HepG2 (cell line): Measurements from ENCODE around the gene USP7. TPM values are rescaled to one million over a fixed set of nuclear protein-coding genes. Genes with fewer than 3 reads are reported as not detected.

Experiments used
- ATAC-seq: fragments of 200-7000 bp; cut with Tn5 transposase; 3 replicates; pipeline ENCODE4 v1.9.1; 2020; ENCODE audit warnings: mild to moderate bottlenecking, moderate library complexity
- BruUV-seq: library from RNA; stranded (reverse); fragments of 400-500 nt; replicated peaks from 2 replicates; lab custom pipeline; 2021; lab: Mats Ljungman, UMichigan
- CTCF ChIA-PET: fragments of 300-600 bp; formaldehyde crosslinking; extraction: SDS; loops from one replicate; lab custom pipeline; 2021; ENCODE audit warnings: low total read pairs, inconsistent platforms, low intra/inter-chr PET ratio; lab: Yijun Ruan, JAX
- POLR2A ChIA-PET: fragments of 350-600 bp; sonication (Branson Sonifier 250); formaldehyde crosslinking; loops from one replicate; lab custom pipeline; 2020; ENCODE audit warnings: antibody characterized with exemption, inconsistent platforms; lab: Yijun Ruan, JAX
- DNase-seq: peaks from one replicate; pipeline ENCODE4 v3.0.0-alpha.2; 2015; ENCODE audit warnings: low spot score
- FAIRE-seq: peaks from 3 replicates; lab custom pipeline; 2011; peaks lifted over from hg19 to GRCh38; lab: Jason Lieb, UNC
- H2AFZ ChIP-seq: one replicate; pipeline ENCODE4 v1.6.1; 2011; ENCODE audit warnings: low read length, inconsistent platforms
- H3K27ac ChIP-seq: fragments of 300-600 bp; 3 replicates; pipeline ENCODE4 v1.8.0; 2011; ENCODE audit warnings: mixed run types, mild to moderate bottlenecking, mixed read lengths, low read length, inconsistent platforms; ENCODE audit not compliant: insufficient read depth; ENCODE audit errors: extremely low read length
- H3K27me3 ChIP-seq, 2 experiments: fragments of 200-600 bp in 1 of 2; 2 replicates in 1 of 2; 3 replicates in 1 of 2; pipeline versions ENCODE4 v1.6.0 to v1.8.0; 2011; ENCODE audit warnings: low read length in 2 of 2, mild to moderate bottlenecking in 2 of 2, moderate library complexity in 2 of 2, inconsistent platforms in 1 of 2; ENCODE audit not compliant: insufficient read depth in 2 of 2, control insufficient read depth in 1 of 2
- H3K36me3 ChIP-seq, 2 experiments: fragments of 200-600 bp in 1 of 2; replicated peaks in 1 of 2; 2 replicates in 1 of 2; 3 replicates in 1 of 2; pipeline versions ENCODE4 v1.5.1 to v1.8.0; 2011; ENCODE audit warnings: low read length in 2 of 2, inconsistent platforms in 1 of 2; ENCODE audit not compliant: insufficient read depth in 2 of 2, control insufficient read depth in 1 of 2
- H3K4me1 ChIP-seq: 2 replicates; pipeline ENCODE4 v1.5.1; 2012; ENCODE audit warnings: low read length, inconsistent platforms; ENCODE audit not compliant: insufficient read depth
- H3K4me2 ChIP-seq: 2 replicates; pipeline ENCODE4 v1.6.0; 2011; ENCODE audit warnings: low read depth, low read length, inconsistent platforms
- H3K4me3 ChIP-seq, 3 experiments: fragments of 200-600 bp in 1 of 3; sonication (generic), shearing (Covaris generic) in 1 of 3; replicated peaks in 1 of 3; 2 replicates each; pipeline ENCODE4 v1.5.1; 2011 to 2016; ENCODE audit warnings: low read length in 3 of 3, inconsistent platforms in 2 of 3, low read depth in 2 of 3, mild to moderate bottlenecking in 2 of 3, control low read depth in 1 of 3, mixed read lengths in 1 of 3; ENCODE audit not compliant: insufficient read depth in 1 of 3
- H3K79me2 ChIP-seq: one replicate; pipeline ENCODE4 v1.6.1; 2011; ENCODE audit warnings: low read length, inconsistent platforms; ENCODE audit not compliant: insufficient read depth
- H3K9ac ChIP-seq: 2 replicates; pipeline ENCODE4 v1.6.0; 2011; ENCODE audit warnings: mild to moderate bottlenecking, low read depth, low read length, inconsistent platforms; ENCODE audit not compliant: insufficient read depth
- H3K9me3 ChIP-seq: 2 replicates; pipeline ENCODE4 v1.5.1; 2012; ENCODE audit warnings: mild to moderate bottlenecking, low read length
- H4K20me1 ChIP-seq: 2 replicates; pipeline ENCODE4 v1.6.0; 2011; ENCODE audit warnings: inconsistent platforms, mild to moderate bottlenecking, low read length, moderate library complexity; ENCODE audit not compliant: insufficient read depth
- FOXO1 ChIP-seq: sonication (generic); formaldehyde crosslinking; IDR thresholded peaks from 2 replicates; pipeline ENCODE4 v1.4.0; 2020; ENCODE audit warnings: missing genetic modification reagents
- HDAC1 ChIP-seq: sonication (generic); formaldehyde crosslinking; IDR thresholded peaks from 2 replicates; pipeline ENCODE4 v1.5.1; 2020; ENCODE audit warnings: mild to moderate bottlenecking, missing genetic modification reagents
- JUNB ChIP-seq: sonication (generic); formaldehyde crosslinking; IDR thresholded peaks from 2 replicates; pipeline ENCODE4 v1.8.0; 2022; ENCODE audit warnings: missing genetic modification reagents, mild to moderate bottlenecking, borderline replicate concordance
- KMT2A ChIP-seq: sonication (generic); formaldehyde crosslinking; IDR thresholded peaks from 2 replicates; pipeline ENCODE4 v1.4.0; 2020; ENCODE audit warnings: missing genetic modification reagents
- MAFF ChIP-seq: IDR thresholded peaks from 2 replicates; pipeline ENCODE4 v1.6.1; 2011; ENCODE audit warnings: low read depth, low read length, improper control_type of control experiment
- NFYB ChIP-seq: sonication (generic); formaldehyde crosslinking; IDR thresholded peaks from 2 replicates; pipeline ENCODE4 v1.4.0; 2020; ENCODE audit warnings: missing genetic modification reagents
- REPIN1 ChIP-seq: sonication (generic); formaldehyde crosslinking; IDR thresholded peaks from 2 replicates; pipeline ENCODE4 v1.8.0; 2022; ENCODE audit warnings: missing genetic modification reagents, low read depth, mild to moderate bottlenecking, borderline replicate concordance
- ZNF281 ChIP-seq: sonication (generic); formaldehyde crosslinking; IDR thresholded peaks from 2 replicates; pipeline ENCODE4 v1.4.0; 2020; ENCODE audit warnings: missing genetic modification reagents, borderline replicate concordance
- ZNF329 ChIP-seq: sonication (generic); formaldehyde crosslinking; IDR thresholded peaks from 2 replicates; pipeline ENCODE4 v1.9.0; 2021; ENCODE audit warnings: low read depth, mild to moderate bottlenecking, missing genetic modification reagents
- ZNF44 ChIP-seq: sonication (generic); formaldehyde crosslinking; IDR thresholded peaks from 2 replicates; pipeline ENCODE4 v1.5.1; 2020; ENCODE audit warnings: mild to moderate bottlenecking, missing genetic modification reagents
- ZNF746 ChIP-seq: sonication (generic); formaldehyde crosslinking; IDR thresholded peaks from 2 replicates; pipeline ENCODE4 v1.8.0; 2022; ENCODE audit warnings: mild to moderate bottlenecking, missing genetic modification reagents
- ZNF784 ChIP-seq: sonication (generic); formaldehyde crosslinking; IDR thresholded peaks from 2 replicates; pipeline ENCODE4 v1.5.1; 2020; ENCODE audit warnings: missing genetic modification reagents, mild to moderate bottlenecking, borderline replicate concordance
- WGBS: methylation state at CpG from one replicate; pipeline ENCODE4 v1.1.6; 2017; ENCODE audit warnings: low lambda C conversion rate; 5-methylcytosine and 5-hydroxymethylcytosine counted together
- in situ Hi-C: cut with HindIII; loops from 2 replicates; pipeline ENCODE4 v1.10.0; 2017; ENCODE audit warnings: low pct_unique_long_range_greater_than_20kb; ENCODE audit not compliant: extremely low pct_ligation_motif_present
- intact Hi-C: fragments of 100-400 bp; cut with micrococcal nuclease; formaldehyde crosslinking; loops from one replicate; pipeline ENCODE4 v1.10.0; 2022; ENCODE audit not compliant: unreplicated experiment
- polyA plus RNA-seq, 8 experiments: library from polyadenylated mRNA; depleted of rRNA in 3 of 8; stranded (reverse) in 7 of 8; unstranded in 1 of 8; fragments of >200 nt; fragmentation: Illumina TruSeq in 4 of 8; extraction: Trizol in 4 of 8; gene quantifications; 2 replicates each; pipeline versions ENCODE4 v1.2.1 to v1.2.3, GENCODE V29; 2011 to 2016; ENCODE audit warnings: low read depth in 4 of 8, missing spikeins in 1 of 8, mixed read lengths in 1 of 8; ENCODE audit not compliant: insufficient read depth in 1 of 8
- total RNA-seq, 5 experiments: library from RNA; depleted of rRNA; stranded (reverse); fragments of >200 nt; fragmentation: Illumina TruSeq; extraction: Trizol; gene quantifications; 2 replicates each; pipeline ENCODE4 v1.2.3, GENCODE V29; 2016; ENCODE audit warnings: low read depth in 1 of 5
- TF ChIP-seq, protein P1 (sequence below): sonication (generic); formaldehyde crosslinking; IDR thresholded peaks from 2 replicates; pipeline ENCODE4 v1.9.0; 2022; ENCODE audit warnings: low read depth, missing genetic modification reagents
- TF ChIP-seq, protein P2 (sequence below): sonication (generic); formaldehyde crosslinking; IDR thresholded peaks from 2 replicates; pipeline ENCODE4 v1.9.0; 2022; ENCODE audit warnings: missing genetic modification reagents, mild to moderate bottlenecking, borderline replicate concordance

Gene USP7
- total and polyA plus RNA-seq, 2 of the 13 experiments (the other 11 are each of a cell fraction or from before 2014, with no cell fraction given) = 52.5 to 173 TPM

DNA sequence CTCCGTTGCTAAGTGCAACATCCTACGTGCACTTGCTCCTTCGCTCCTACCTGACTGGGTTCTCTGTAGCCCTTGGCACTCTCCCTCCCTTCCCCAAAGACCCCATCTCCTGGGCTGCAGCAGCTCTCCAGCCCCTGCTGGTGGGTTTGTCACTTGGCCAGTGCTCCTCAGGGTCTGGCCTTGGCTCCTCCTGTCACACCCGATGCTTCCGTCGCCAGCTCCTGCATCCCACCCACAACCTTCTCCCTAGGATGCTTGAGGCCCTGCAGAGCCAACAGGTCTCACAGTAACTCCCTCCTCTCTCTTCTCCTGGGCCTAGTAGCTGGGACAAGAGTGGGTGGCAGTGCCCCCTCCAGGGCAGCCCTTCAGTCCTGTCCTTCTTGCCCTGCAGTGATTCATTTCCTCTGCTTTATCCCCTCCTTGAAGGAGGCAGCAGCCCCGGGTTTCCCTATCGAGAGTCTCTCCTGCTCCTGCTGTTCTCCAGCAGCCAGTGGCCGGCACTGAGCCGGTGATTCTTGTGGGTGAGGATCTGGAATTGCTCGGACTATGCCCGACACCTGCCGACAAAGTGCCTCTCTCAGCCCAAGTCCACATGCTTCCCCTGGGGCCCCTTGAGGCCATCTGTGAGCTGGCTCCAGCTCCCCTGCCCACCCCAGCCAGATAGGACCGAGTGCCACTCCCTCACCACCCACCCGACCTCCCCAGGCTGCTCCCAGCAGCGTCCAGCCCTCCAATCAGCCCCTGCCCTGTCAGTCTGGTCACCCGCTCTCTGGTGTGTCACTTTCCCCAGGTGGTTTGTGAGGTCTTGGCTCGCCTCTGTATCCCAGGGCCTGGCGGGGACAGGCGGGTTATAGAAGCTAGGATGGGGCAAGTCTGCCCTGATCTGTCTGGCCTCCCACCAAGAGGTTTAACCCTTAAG, 77.8 kb downstream of the USP7 start:
- Histone ChIP-seq H3K9me3 (no peaks in the 10 kb centered on the region), H3K36me3 (peaks cover 5 to 9% of the 10 kb centered on the region in 2 experiments), H3K27ac (no peak overlapping the region), H2AFZ (no peak overlapping the region), H3K79me2 (no peaks in the 10 kb centered on the region), H3K27me3 (no peaks in the 10 kb centered on the region), H3K4me2 (peak overlapping the region; percentile 93), H4K20me1 (no peaks in the 10 kb centered on the region), H3K4me1 (peaks cover 58% of the 10 kb centered on the region), H3K9ac (no peak overlapping the region; the same call in 1 of the 2 replicates), H3K4me3 (peak overlapping the region in 2 of 3 experiments; percentile 24 to 73; a peak in 3 of 6 replicates)
- WGBS = 13% methylated on average over 17 of the region's 20 CpGs
- in situ Hi-C loops (loop anchor here (25.0 kb wide), 1 partner anchor 224 kb away; the partner anchor contains the start of gene ABAT), intact Hi-C loops (no loop called here)
- ATAC-seq (peak; percentile 45), DNase-seq (peak; percentile 46), FAIRE-seq (peak; percentile 78)
- CTCF ChIA-PET = no interaction called here
- no TSS peak for BruUV-seq
- POLR2A ChIA-PET = interaction anchor here (1.1 to 14.5 kb wide), 3 partner anchors 18 to 206 kb away, joined by 5 to 235 read pairs (median 7); partner anchors contain the start of genes CARHSP1 and HAPSTR1
- TF ChIP-seq FOXO1 (CRISPR knock-in tag) (peak; percentile 34; the same call in 1 of the 2 replicates), REPIN1 (CRISPR knock-in tag) (0 out of 2 replicates have a peak, but pooled peaks have one; percentile 39), KMT2A (CRISPR knock-in tag) (0 out of 2 replicates have a peak, but pooled peaks have one; percentile 37), JUNB (CRISPR knock-in tag) (0 out of 2 replicates have a peak, but pooled peaks have one; percentile 22), ZNF784 (CRISPR knock-in tag) (peak; percentile 32; the same call in 1 of the 2 replicates), HDAC1 (CRISPR knock-in tag) (0 out of 2 replicates have a peak, but pooled peaks have one; percentile 28), MAFF (no peak), ZNF329 (CRISPR knock-in tag) (0 out of 2 replicates have a peak, but pooled peaks have one; percentile 51), ZNF281 (CRISPR knock-in tag) (0 out of 2 replicates have a peak, but pooled peaks have one; percentile 6), ZNF44 (CRISPR knock-in tag) (no peak), NFYB (CRISPR knock-in tag) (peak; percentile 36), ZNF746 (CRISPR knock-in tag) (0 out of 2 replicates have a peak, but pooled peaks have one; percentile 56)
- TF ChIP-seq, protein P1, sequence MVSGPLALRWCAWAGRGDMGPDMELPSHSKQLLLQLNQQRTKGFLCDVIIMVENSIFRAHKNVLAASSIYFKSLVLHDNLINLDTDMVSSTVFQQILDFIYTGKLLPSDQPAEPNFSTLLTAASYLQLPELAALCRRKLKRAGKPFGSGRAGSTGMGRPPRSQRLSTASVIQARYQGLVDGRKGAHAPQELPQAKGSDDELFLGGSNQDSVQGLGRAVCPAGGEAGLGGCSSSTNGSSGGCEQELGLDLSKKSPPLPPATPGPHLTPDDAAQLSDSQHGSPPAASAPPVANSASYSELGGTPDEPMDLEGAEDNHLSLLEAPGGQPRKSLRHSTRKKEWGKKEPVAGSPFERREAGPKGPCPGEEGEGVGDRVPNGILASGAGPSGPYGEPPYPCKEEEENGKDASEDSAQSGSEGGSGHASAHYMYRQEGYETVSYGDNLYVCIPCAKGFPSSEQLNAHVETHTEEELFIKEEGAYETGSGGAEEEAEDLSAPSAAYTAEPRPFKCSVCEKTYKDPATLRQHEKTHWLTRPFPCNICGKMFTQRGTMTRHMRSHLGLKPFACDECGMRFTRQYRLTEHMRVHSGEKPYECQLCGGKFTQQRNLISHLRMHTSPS (CRISPR knock-in tag) = 0 out of 2 replicates have a peak, but pooled peaks have one; percentile 53
- TF ChIP-seq, protein P2, sequence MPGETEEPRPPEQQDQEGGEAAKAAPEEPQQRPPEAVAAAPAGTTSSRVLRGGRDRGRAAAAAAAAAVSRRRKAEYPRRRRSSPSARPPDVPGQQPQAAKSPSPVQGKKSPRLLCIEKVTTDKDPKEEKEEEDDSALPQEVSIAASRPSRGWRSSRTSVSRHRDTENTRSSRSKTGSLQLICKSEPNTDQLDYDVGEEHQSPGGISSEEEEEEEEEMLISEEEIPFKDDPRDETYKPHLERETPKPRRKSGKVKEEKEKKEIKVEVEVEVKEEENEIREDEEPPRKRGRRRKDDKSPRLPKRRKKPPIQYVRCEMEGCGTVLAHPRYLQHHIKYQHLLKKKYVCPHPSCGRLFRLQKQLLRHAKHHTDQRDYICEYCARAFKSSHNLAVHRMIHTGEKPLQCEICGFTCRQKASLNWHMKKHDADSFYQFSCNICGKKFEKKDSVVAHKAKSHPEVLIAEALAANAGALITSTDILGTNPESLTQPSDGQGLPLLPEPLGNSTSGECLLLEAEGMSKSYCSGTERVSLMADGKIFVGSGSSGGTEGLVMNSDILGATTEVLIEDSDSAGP (CRISPR knock-in tag) = peak; percentile 36; the same call in 1 of the 2 replicates
